LoVo (cell line): Measurements from ENCODE around the gene CBX8.

Experiments
- DNase-seq: peaks from one replicate; pipeline ENCODE4 v3.0.0-alpha.2; 2016; ENCODE audit warnings: low spot score

CBX8 gene

GRCh38 chr17:79792984-79793923, 3.6 kb downstream of the CBX8 start:
- no peak for DNase-seq

- no peak for DNase-seq
Measured at GRCh38 chr17:79792341-79792871, 4.5 kb downstream of the CBX8 start.

- DNase-seq = no peak
Measured at GRCh38 chr17:79791735-79792161, 5.1 kb downstream of the CBX8 start.

- no peak for DNase-seq
Measured at GRCh38 chr17:79790805-79791734, 5.8 kb downstream of the CBX8 start.

- no peak for DNase-seq
Measured at GRCh38 chr17:79789943-79790804, 6.7 kb downstream of the CBX8 start.

GRCh38 chr17:79788989-79789942, 7.6 kb downstream of the CBX8 start:
- no peak for DNase-seq

GRCh38 chr17:79788455-79788854, 8.4 kb downstream of the CBX8 start:
- DNase-seq = no peak

- DNase-seq = no peak
Measured at GRCh38 chr17:79786930-79787643, 9.8 kb downstream of the CBX8 start.

- DNase-seq = no peak
Measured at GRCh38 chr17:79785900-79786810, 10.7 kb downstream of the CBX8 start.

GRCh38 chr17:79785017-79785899, 11.6 kb downstream of the CBX8 start:
- no peak for DNase-seq

GRCh38 chr17:79784353-79785016, 12.4 kb downstream of the CBX8 start:
- DNase-seq = no peak

- DNase-seq = no peak
Measured at GRCh38 chr17:79783891-79784290, 13.0 kb downstream of the CBX8 start.

- DNase-seq = no peak
Measured at GRCh38 chr17:79781736-79782575, 14.9 kb downstream of the CBX8 start.

GRCh38 chr17:79781012-79781650, 15.7 kb downstream of the CBX8 start:
- DNase-seq = no peak

- DNase-seq = no peak
Measured at GRCh38 chr17:79779661-79780365, 17.1 kb downstream of the CBX8 start.
